H9 (cell line): ENCODE data around the gene NNT. TPM values are rescaled to one million over a fixed set of nuclear protein-coding genes. Genes with fewer than 3 reads are reported as not detected.

Source experiments
- DNase-seq: peaks from one replicate; pipeline ENCODE4 v3.0.0-alpha.2; 2017
- H2AFZ ChIP-seq: one replicate; pipeline ENCODE4 v1.6.1; 2013; ENCODE audit warnings: mild to moderate bottlenecking, low read length, control low read depth, moderate library complexity
- H2AK5ac ChIP-seq: 2 replicates; pipeline ENCODE4 v1.6.1; 2013; ENCODE audit warnings: low read length, control low read depth, mixed read lengths; ENCODE audit not compliant: insufficient read length
- H2BK120ac ChIP-seq: one replicate; pipeline ENCODE4 v1.6.1; 2013; ENCODE audit warnings: low read depth, mild to moderate bottlenecking, low read length, control low read depth, inconsistent platforms; ENCODE audit not compliant: poor library complexity, severe bottlenecking
- H2BK12ac ChIP-seq: 2 replicates; pipeline ENCODE4 v1.6.1; 2013; ENCODE audit warnings: low read length, control low read depth, mixed read lengths, low read depth; ENCODE audit not compliant: insufficient read length
- H2BK15ac ChIP-seq: 2 replicates; pipeline ENCODE4 v1.6.1; 2013; ENCODE audit warnings: low read depth, low read length, control low read depth
- H2BK20ac ChIP-seq: one replicate; pipeline ENCODE4 v1.6.1; 2013; ENCODE audit warnings: low read depth, mild to moderate bottlenecking, low read length, control low read depth, inconsistent platforms; ENCODE audit not compliant: poor library complexity, severe bottlenecking
- H2BK5ac ChIP-seq: 2 replicates; pipeline ENCODE4 v1.6.1; 2013; ENCODE audit warnings: low read length, control low read depth, mixed read lengths; ENCODE audit not compliant: insufficient read length
- H3K14ac ChIP-seq: 2 replicates; pipeline ENCODE4 v1.6.1; 2013; ENCODE audit warnings: low read length, control low read depth; ENCODE audit not compliant: insufficient read depth
- H3K18ac ChIP-seq: 2 replicates; pipeline ENCODE4 v1.6.1; 2013; ENCODE audit warnings: low read depth, mild to moderate bottlenecking, mixed read lengths, low read length, control low read depth; ENCODE audit not compliant: insufficient read length
- H3K23ac ChIP-seq: 2 replicates; pipeline ENCODE4 v1.6.1; 2013; ENCODE audit warnings: low read length, control low read depth, mixed read lengths, low read depth; ENCODE audit not compliant: insufficient read length
- H3K23me2 ChIP-seq: 2 replicates; pipeline ENCODE4 v1.6.1; 2013; ENCODE audit warnings: low read depth, mild to moderate bottlenecking, mixed read lengths, low read length, control low read depth; ENCODE audit not compliant: insufficient read length, poor library complexity, severe bottlenecking
- H3K27ac ChIP-seq: 2 replicates; pipeline ENCODE4 v1.5.1; 2013; ENCODE audit warnings: low read length, control low read depth, mixed read lengths, low read depth; ENCODE audit not compliant: insufficient read length
- H3K27me3 ChIP-seq: 2 replicates; pipeline ENCODE4 v1.6.1; 2013; ENCODE audit warnings: low read length, control low read depth, inconsistent platforms; ENCODE audit not compliant: insufficient read depth
- H3K4ac ChIP-seq: 2 replicates; pipeline ENCODE4 v1.6.1; 2013; ENCODE audit warnings: low read depth, mild to moderate bottlenecking, control low read depth, inconsistent platforms, low read length, moderate library complexity
- H3K4me1 ChIP-seq: 2 replicates; pipeline ENCODE4 v1.6.1; 2013; ENCODE audit warnings: low read length, control low read depth, inconsistent platforms; ENCODE audit not compliant: insufficient read depth
- H3K4me2 ChIP-seq: 2 replicates; pipeline ENCODE4 v1.6.1; 2013; ENCODE audit warnings: low read length, control low read depth, mixed read lengths; ENCODE audit not compliant: insufficient read length, insufficient read depth
- H3K56ac ChIP-seq: 2 replicates; pipeline ENCODE4 v1.6.1; 2013; ENCODE audit warnings: low read depth, mild to moderate bottlenecking, mixed read lengths, low read length, control low read depth; ENCODE audit not compliant: insufficient read length
- H3K79me1 ChIP-seq: 2 replicates; pipeline ENCODE4 v1.6.1; 2013; ENCODE audit warnings: low read depth, mild to moderate bottlenecking, moderate library complexity, low read length, control low read depth, inconsistent platforms; ENCODE audit not compliant: insufficient read depth, poor library complexity, severe bottlenecking
- H3K79me2 ChIP-seq: 2 replicates; pipeline ENCODE4 v1.6.1; 2013; ENCODE audit warnings: low read length, control low read depth, inconsistent platforms; ENCODE audit not compliant: insufficient read depth
- H3K9ac ChIP-seq: 2 replicates; pipeline ENCODE4 v1.6.1; 2013; ENCODE audit warnings: low read length, control low read depth, mixed read lengths; ENCODE audit not compliant: insufficient read length; ENCODE audit errors: extremely low read depth
- H3K9me3 ChIP-seq: one replicate; pipeline ENCODE4 v1.6.1; 2013; ENCODE audit warnings: low read depth, low read length, inconsistent platforms; ENCODE audit not compliant: control insufficient read depth
- H3T11ph ChIP-seq: one replicate; pipeline ENCODE4 v1.6.1; 2013; ENCODE audit warnings: mild to moderate bottlenecking, low read length, control low read depth, inconsistent platforms
- H4K20me1 ChIP-seq: one replicate; pipeline ENCODE4 v1.6.1; 2013; ENCODE audit not compliant: control insufficient read depth, insufficient read length, insufficient read depth
- H4K5ac ChIP-seq: 2 replicates; pipeline ENCODE4 v1.6.1; 2013; ENCODE audit warnings: low read depth, mild to moderate bottlenecking, mixed read lengths, low read length, control low read depth; ENCODE audit not compliant: insufficient read length
- H4K8ac ChIP-seq: replicated peaks from 2 replicates; pipeline ENCODE4 v1.6.1; 2013; ENCODE audit warnings: low read length, control low read depth, mixed read lengths, low read depth; ENCODE audit not compliant: insufficient read length
- H4K91ac ChIP-seq: 2 replicates; pipeline ENCODE4 v1.6.1; 2013; ENCODE audit warnings: low read depth, mild to moderate bottlenecking, moderate library complexity, mixed read lengths, low read length, control low read depth; ENCODE audit not compliant: insufficient read length
- H3K27ac Mint-ChIP-seq, 3 experiments: 2 replicates in 2 of 3; 3 replicates in 1 of 3; pipeline ENCODE4 v1.8.0; 2020 to 2021; ENCODE audit warnings: mixed read lengths in 3 of 3, mild to moderate bottlenecking in 1 of 3, moderate library complexity in 1 of 3
- H3K27me3 Mint-ChIP-seq: 2 replicates; pipeline ENCODE4 v1.8.0; 2021; ENCODE audit warnings: low read depth, mild to moderate bottlenecking, moderate library complexity, mixed read lengths
- H3K36me3 Mint-ChIP-seq, 3 experiments: 2 replicates in 2 of 3; 3 replicates in 1 of 3; pipeline ENCODE4 v1.8.0; 2020 to 2021; ENCODE audit warnings: low read depth in 3 of 3, mixed read lengths in 3 of 3; ENCODE audit not compliant: insufficient read depth in 1 of 3
- H3K4me1 Mint-ChIP-seq, 2 experiments: 2 replicates each; pipeline ENCODE4 v1.8.0; 2020; ENCODE audit warnings: mixed read lengths in 2 of 2
- H3K4me3 Mint-ChIP-seq, 2 experiments: 2 replicates in 1 of 2; 3 replicates in 1 of 2; pipeline ENCODE4 v1.8.0; 2020 to 2021; ENCODE audit warnings: mild to moderate bottlenecking in 2 of 2, mixed read lengths in 2 of 2, moderate library complexity in 1 of 2
- H3K9me3 Mint-ChIP-seq, 2 experiments: 2 replicates in 1 of 2; 3 replicates in 1 of 2; pipeline ENCODE4 v1.8.0; 2020; ENCODE audit warnings: mild to moderate bottlenecking in 2 of 2, mixed read lengths in 2 of 2, moderate library complexity in 1 of 2
- CTCF ChIP-seq: fragments of 200-600 bp; sonication (generic); conservative IDR thresholded peaks from 3 replicates; pipeline ENCODE4 v1.8.0; 2021; ENCODE audit warnings: antibody characterized with exemption, mild to moderate bottlenecking
- WGBS: extraction: QIAGEN DNeasy Blood & Tissue Kit; methylation state at CpG from one replicate; pipeline ENCODE4 v1.1.7; 2013; ENCODE audit warnings: missing lambda C conversion rate, low lambda C conversion rate, mixed read lengths; ENCODE audit not compliant: insufficient read length; ENCODE audit errors: extremely low coverage; 5-methylcytosine and 5-hydroxymethylcytosine counted together
- total RNA-seq: library from RNA; stranded (reverse); gene quantifications from 2 replicates; pipeline ENCODE4 v1.2.1, GENCODE V29; 2021

The NNT gene
- total RNA-seq, 1 experiment from 2014 or later, result 27.6 TPM

DNA sequence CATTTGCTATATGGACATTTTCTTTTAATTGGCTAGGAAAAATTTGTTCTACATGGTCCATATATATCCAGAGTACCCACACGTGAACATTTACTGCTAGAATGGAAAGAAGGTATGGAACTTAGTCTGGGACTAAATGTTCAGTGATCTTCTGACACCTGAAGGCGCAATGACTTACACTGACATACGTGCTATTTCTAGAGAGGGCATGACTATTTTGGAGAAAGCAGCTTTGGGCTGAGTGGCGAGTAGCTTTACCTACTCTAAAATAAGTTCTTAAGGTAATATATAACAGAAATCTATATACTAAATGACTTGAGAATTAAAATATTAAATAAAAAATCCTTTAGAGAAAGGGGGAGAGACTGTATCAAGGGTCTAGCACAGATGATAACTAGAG is 10.4 kb downstream of the NNT start:
- Histone ChIP-seq H3K4ac (no peak overlapping the region), H3K27me3 (no peaks in the 10 kb centered on the region), H3K27ac (no peak overlapping the region), H2BK12ac (no peak overlapping the region), H3T11ph (no peak overlapping the region), H3K9me3 (no peaks in the 10 kb centered on the region), H3K23ac (no peak overlapping the region), H4K91ac (no peak overlapping the region), H2AFZ (no peak overlapping the region), H2BK15ac (no peak overlapping the region), H3K14ac (no peak overlapping the region), H4K5ac (no peak overlapping the region), H3K18ac (no peak overlapping the region), H3K9ac (no peak overlapping the region), H3K79me1 (no peaks in the 10 kb centered on the region), H2AK5ac (no peak overlapping the region), H4K20me1 (no peaks in the 10 kb centered on the region), H3K56ac (no peak overlapping the region), H3K23me2 (no peaks in the 10 kb centered on the region), H2BK120ac (no peak overlapping the region), H3K79me2 (no peaks in the 10 kb centered on the region), H3K4me2 (no peak overlapping the region), H2BK20ac (no peak overlapping the region), H2BK5ac (no peak overlapping the region), H3K4me1 (no peaks in the 10 kb centered on the region), H4K8ac (no peak overlapping the region)
- no peak for TF ChIP-seq CTCF
- no peak for DNase-seq
- no peaks in the 10 kb centered on the region for H3K27me3 Mint-ChIP-seq
- H3K36me3 Mint-ChIP-seq, result peaks cover 3 to 14% (median 4%) of the 10 kb centered on the region in 3 experiments; a peak in 4 of 7 replicates
- no CpG with 5 or more reads among the region's 4 CpGs for WGBS
- H3K4me3 Mint-ChIP-seq, result no peak overlapping the region
- no peaks in the 10 kb centered on the region for H3K9me3 Mint-ChIP-seq
- H3K27ac Mint-ChIP-seq, result no peak overlapping the region
- no peaks in the 10 kb centered on the region for H3K4me1 Mint-ChIP-seq
